GM23338 (cell line): ENCODE results near the gene ARL1. TPM values are rescaled to one million over a fixed set of nuclear protein-coding genes. Genes with fewer than 3 reads are reported as not detected.

Experiments
- ATAC-seq: fragments of 200-7000 bp; cut with Tn5 transposase; 3 replicates; pipeline ENCODE4 v1.9.1; 2020
- DNase-seq: peaks from one replicate; pipeline ENCODE4 v3.0.0-alpha.2; 2015; ENCODE audit warnings: low spot score
- H2AFZ ChIP-seq: fragments of 200-600 bp; sonication (generic); 2 replicates; pipeline ENCODE4 v1.8.0; 2016; ENCODE audit warnings: antibody characterized with exemption, mild to moderate bottlenecking, moderate library complexity
- H3F3A ChIP-seq: fragments of 200-600 bp; sonication (generic); replicated peaks from 2 replicates; pipeline ENCODE4 v1.8.0; 2017; ENCODE audit warnings: antibody characterized with exemption, mixed run types, low read depth
- H3K27ac ChIP-seq: fragments of 200-600 bp; sonication (generic); 2 replicates; pipeline ENCODE4 v1.6.1; 2016; ENCODE audit warnings: low read depth
- H3K27me3 ChIP-seq: fragments of 200-600 bp; sonication (generic); 2 replicates; pipeline ENCODE4 v1.8.0; 2016; ENCODE audit warnings: mild to moderate bottlenecking, mixed run types, moderate library complexity; ENCODE audit not compliant: insufficient read depth
- H3K36me3 ChIP-seq: fragments of 200-600 bp; sonication (generic); 2 replicates; pipeline ENCODE4 v1.8.0; 2016; ENCODE audit warnings: mild to moderate bottlenecking; ENCODE audit not compliant: insufficient read depth
- H3K4me1 ChIP-seq: fragments of 200-600 bp; sonication (generic); 2 replicates; pipeline ENCODE4 v1.8.0; 2016; ENCODE audit warnings: mild to moderate bottlenecking, moderate library complexity; ENCODE audit not compliant: insufficient read depth
- H3K4me2 ChIP-seq: fragments of 200-600 bp; sonication (generic); 2 replicates; pipeline ENCODE4 v1.7.1; 2017; ENCODE audit warnings: mixed run types
- H3K4me3 ChIP-seq: fragments of 200-600 bp; sonication (generic); 2 replicates; pipeline ENCODE4 v1.6.1; 2016; ENCODE audit warnings: mixed run types
- H3K79me2 ChIP-seq: fragments of 200-600 bp; sonication (generic); replicated peaks from 2 replicates; pipeline ENCODE4 v1.8.0; 2017; ENCODE audit warnings: mild to moderate bottlenecking; ENCODE audit not compliant: insufficient read depth
- H3K9me2 ChIP-seq: fragments of 200-600 bp; sonication (generic); 2 replicates; pipeline ENCODE4 v1.8.0; 2017; ENCODE audit not compliant: insufficient read depth
- H4K20me1 ChIP-seq: fragments of 200-600 bp; sonication (generic); replicated peaks from 2 replicates; pipeline ENCODE4 v1.8.0; 2017; ENCODE audit warnings: mild to moderate bottlenecking; ENCODE audit not compliant: insufficient read depth
- H3K27ac Mint-ChIP-seq: 2 replicates; pipeline ENCODE4 v1.8.0; 2020; ENCODE audit warnings: inconsistent platforms, mild to moderate bottlenecking, moderate library complexity, mixed read lengths
- H3K27me3 Mint-ChIP-seq: 3 replicates; pipeline ENCODE4 v1.8.0; 2022; ENCODE audit warnings: low read depth, mild to moderate bottlenecking, moderate library complexity, mixed read lengths, inconsistent platforms; ENCODE audit not compliant: insufficient read depth, poor library complexity
- H3K36me3 Mint-ChIP-seq: 3 replicates; pipeline ENCODE4 v1.8.0; 2021; ENCODE audit warnings: low read depth, mild to moderate bottlenecking, inconsistent platforms, moderate library complexity, mixed read lengths
- H3K4me1 Mint-ChIP-seq: 3 replicates; pipeline ENCODE4 v1.8.0; 2020; ENCODE audit warnings: mild to moderate bottlenecking, inconsistent platforms, mixed read lengths
- H3K4me3 Mint-ChIP-seq: 3 replicates; pipeline ENCODE4 v1.8.0; 2021; ENCODE audit warnings: moderate library complexity, mild to moderate bottlenecking, inconsistent platforms, mixed read lengths
- H3K9me3 Mint-ChIP-seq: 3 replicates; pipeline ENCODE4 v1.8.0; 2020; ENCODE audit warnings: moderate library complexity, mild to moderate bottlenecking, inconsistent platforms, mixed read lengths
- CREB1 ChIP-seq: fragments of 250-450 bp; sonication (Bioruptor Pico); IDR thresholded peaks from 2 replicates; pipeline ENCODE4 v1.5.0; 2020; ENCODE audit warnings: low read depth, mild to moderate bottlenecking, moderate library complexity
- ETS1 ChIP-seq: IDR thresholded peaks from 2 replicates; pipeline ENCODE4 v1.6.1; 2016; ENCODE audit warnings: antibody characterized with exemption
- EZH2 ChIP-seq: fragments of 200-600 bp; sonication (generic); IDR thresholded peaks from one replicate; pipeline ENCODE4 v1.8.0; 2017; ENCODE audit warnings: antibody characterized with exemption, mild to moderate bottlenecking, low read depth; ENCODE audit not compliant: unreplicated experiment
- EZH2phosphoT487 ChIP-seq: fragments of 200-600 bp; sonication (generic); IDR thresholded peaks from one replicate; pipeline ENCODE4 v1.8.1; 2018; ENCODE audit warnings: antibody characterized with exemption; ENCODE audit not compliant: unreplicated experiment
- JUNB ChIP-seq: IDR thresholded peaks from one replicate; pipeline ENCODE4 v1.6.1; 2016; ENCODE audit warnings: antibody characterized with exemption; ENCODE audit not compliant: unreplicated experiment
- NANOG ChIP-seq: IDR thresholded peaks from 2 replicates; pipeline ENCODE4 v1.6.1; 2016; ENCODE audit warnings: antibody characterized with exemption, borderline replicate concordance
- POLR2AphosphoS5 ChIP-seq: IDR thresholded peaks from 2 replicates; pipeline ENCODE4 v1.6.1; 2016; ENCODE audit warnings: antibody characterized with exemption, low read depth
- ZNF331 ChIP-seq: fragments of 250-450 bp; sonication (Bioruptor Pico); IDR thresholded peaks from 2 replicates; pipeline ENCODE4 v1.5.0; 2020; ENCODE audit warnings: low read depth, mild to moderate bottlenecking, moderate library complexity
- ZNF462 ChIP-seq: fragments of 250-450 bp; sonication (Bioruptor Pico); IDR thresholded peaks from 2 replicates; pipeline ENCODE4 v1.5.0; 2020; ENCODE audit warnings: mild to moderate bottlenecking, moderate library complexity
- polyA plus RNA-seq: library from polyadenylated mRNA; unstranded; fragments of >200 nt; fragmentation: Nextera tagmentation; extraction: Ambion mirVana; gene quantifications from 2 replicates; pipeline ENCODE4 v1.2.1, GENCODE V29; 2016
- total RNA-seq: library from RNA; depleted of rRNA; stranded (reverse); fragments of >200 nt; shearing (Covaris generic); gene quantifications from 2 replicates; pipeline ENCODE4 v1.2.3, GENCODE V29; 2014
- TF ChIP-seq, protein P1 (sequence below), 2 experiments: fragments of 200-600 bp in 1 of 2; sonication (generic) in 1 of 2; conservative IDR thresholded peaks; 2 replicates each; pipeline versions ENCODE4 v1.5.1 to v1.6.1; 2016 to 2017; ENCODE audit warnings: antibody characterized with exemption in 2 of 2, low read depth in 2 of 2, mild to moderate bottlenecking in 2 of 2, moderate library complexity in 1 of 2

Gene ARL1
- total and polyA plus RNA-seq, 2 experiments from 2014 or later, result 50.0 to 55.9 TPM

GRCh38 chr12:101455685-101456084 is 48.1 kb upstream of the ARL1 start (continued):
- TF ChIP-seq ETS1 (no peak), CREB1 (CRISPR knock-in tag) (no peak), POLR2AphosphoS5 (no peak), EZH2phosphoT487 (no peak), ZNF331 (CRISPR knock-in tag) (no peak), EZH2 (no peak), NANOG (no peak)
- TF ChIP-seq, protein P1, sequence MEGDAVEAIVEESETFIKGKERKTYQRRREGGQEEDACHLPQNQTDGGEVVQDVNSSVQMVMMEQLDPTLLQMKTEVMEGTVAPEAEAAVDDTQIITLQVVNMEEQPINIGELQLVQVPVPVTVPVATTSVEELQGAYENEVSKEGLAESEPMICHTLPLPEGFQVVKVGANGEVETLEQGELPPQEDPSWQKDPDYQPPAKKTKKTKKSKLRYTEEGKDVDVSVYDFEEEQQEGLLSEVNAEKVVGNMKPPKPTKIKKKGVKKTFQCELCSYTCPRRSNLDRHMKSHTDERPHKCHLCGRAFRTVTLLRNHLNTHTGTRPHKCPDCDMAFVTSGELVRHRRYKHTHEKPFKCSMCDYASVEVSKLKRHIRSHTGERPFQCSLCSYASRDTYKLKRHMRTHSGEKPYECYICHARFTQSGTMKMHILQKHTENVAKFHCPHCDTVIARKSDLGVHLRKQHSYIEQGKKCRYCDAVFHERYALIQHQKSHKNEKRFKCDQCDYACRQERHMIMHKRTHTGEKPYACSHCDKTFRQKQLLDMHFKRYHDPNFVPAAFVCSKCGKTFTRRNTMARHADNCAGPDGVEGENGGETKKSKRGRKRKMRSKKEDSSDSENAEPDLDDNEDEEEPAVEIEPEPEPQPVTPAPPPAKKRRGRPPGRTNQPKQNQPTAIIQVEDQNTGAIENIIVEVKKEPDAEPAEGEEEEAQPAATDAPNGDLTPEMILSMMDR (conservative IDR thresholded peaks at IDR 0.05; ENCODE audit: low read depth in 2 of 2), result no peak

DNA sequence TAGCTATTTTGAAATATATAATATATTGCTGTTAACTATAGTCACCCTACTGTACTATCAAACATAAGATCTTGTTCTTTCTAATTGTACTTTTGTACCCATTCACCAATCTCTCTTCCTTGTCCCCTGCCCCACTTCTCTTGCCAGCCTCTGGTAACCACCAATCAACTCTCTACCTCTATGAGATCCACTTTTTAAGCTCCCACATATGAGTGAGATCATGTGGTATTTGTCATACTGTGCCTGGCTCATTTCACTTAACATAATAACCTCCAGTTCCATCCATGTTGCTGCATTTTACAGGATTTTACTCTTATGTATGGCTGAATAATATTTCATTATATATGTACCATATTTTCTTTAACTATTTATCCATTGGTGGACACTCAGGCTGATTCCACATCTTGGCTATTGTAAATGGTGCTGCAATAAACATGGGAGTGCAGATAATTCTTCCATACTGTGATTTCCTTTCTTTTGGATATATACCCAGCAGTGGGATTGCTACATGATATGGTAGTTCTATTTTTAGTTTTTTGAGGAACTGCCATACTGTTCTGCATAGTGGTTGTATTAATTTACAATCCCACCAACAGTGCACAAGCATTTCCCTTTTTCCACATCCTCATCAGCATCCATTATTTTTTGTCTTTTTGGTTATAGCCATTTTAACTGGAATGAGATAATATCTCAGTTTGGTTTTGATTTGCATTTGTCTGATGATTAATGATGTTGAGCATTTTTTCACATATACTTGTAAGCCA is 34.1 kb upstream of the ARL1 start:
- Mint-ChIP-seq H3K36me3 (no peaks in the 10 kb centered on the region), H3K4me1 (no peaks in the 10 kb centered on the region), H3K4me3 (no peak overlapping the region), H3K27ac (no peak overlapping the region), H3K27me3 (no peaks in the 10 kb centered on the region), H3K9me3 (no peaks in the 10 kb centered on the region)
- DNase-seq, result no peak
- Histone ChIP-seq H3K27ac (no peak overlapping the region), H4K20me1 (no peaks in the 10 kb centered on the region), H3K4me2 (no peak overlapping the region), H3K79me2 (no peaks in the 10 kb centered on the region), H2AFZ (no peak overlapping the region; the same call in 1 of the 2 replicates), H3K4me3 (no peak overlapping the region), H3K4me1 (no peaks in the 10 kb centered on the region), H3K27me3 (no peaks in the 10 kb centered on the region), H3K36me3 (no peaks in the 10 kb centered on the region), H3F3A (no peaks in the 10 kb centered on the region), H3K9me2 (no peaks in the 10 kb centered on the region)
- no peak for ATAC-seq
- TF ChIP-seq POLR2AphosphoS5, result no peak
- no peak for TF ChIP-seq ETS1
- no peak for TF ChIP-seq EZH2phosphoT487
- TF ChIP-seq CREB1 (CRISPR knock-in tag), result no peak
- no peak for TF ChIP-seq ZNF462 (CRISPR knock-in tag)
- no peak for TF ChIP-seq JUNB
- TF ChIP-seq, protein P1 (conservative IDR thresholded peaks at IDR 0.05; ENCODE audit: low read depth in 2 of 2), result no peak
- no peak for TF ChIP-seq NANOG
